CD14-positive monocyte (primary cell): Measurements from ENCODE around the gene IFI35. TPM values are rescaled to one million over a fixed set of nuclear protein-coding genes. Genes with fewer than 3 reads are reported as not detected.
A peak's percentile ranks its signal among the peaks of the same experiment; 100 is the strongest.

ENCODE experiments used
- DNase-seq, 3 donors: peaks; one replicate each; pipeline ENCODE4 v3.0.0-alpha.2; 2011 to 2022
- H2AFZ ChIP-seq: 2 replicates; pipeline ENCODE4 v1.6.0; 2012; ENCODE audit warnings: mild to moderate bottlenecking, low read depth, low read length, inconsistent platforms; ENCODE audit not compliant: insufficient read depth, poor library complexity, severe bottlenecking
- H3K27ac ChIP-seq, 2 donors: 1 replicate in 1 of 2; 2 replicates in 1 of 2; pipeline ENCODE4 v1.5.1; 2012 to 2013; ENCODE audit warnings: low read length in 2 of 2, control low read depth in 1 of 2, inconsistent platforms in 1 of 2, low read depth in 1 of 2, mild to moderate bottlenecking in 1 of 2
- H3K27me3 ChIP-seq, 2 donors: one replicate each; pipeline versions ENCODE4 v1.6.0 to v1.6.1; 2011 to 2013; ENCODE audit warnings: low read length in 2 of 2; ENCODE audit not compliant: control insufficient read depth in 2 of 2, insufficient read depth in 2 of 2
- H3K36me3 ChIP-seq, 2 donors: replicated peaks in 1 of 2; 1 replicate in 1 of 2; 2 replicates in 1 of 2; pipeline versions ENCODE4 v1.5.1 to v1.6.1; 2012 to 2013; ENCODE audit warnings: low read length in 2 of 2, control low read depth in 1 of 2, inconsistent platforms in 1 of 2, mild to moderate bottlenecking in 1 of 2; ENCODE audit not compliant: insufficient read depth in 2 of 2, control insufficient read depth in 1 of 2
- H3K4me1 ChIP-seq, 2 donors: 1 replicate in 1 of 2; 2 replicates in 1 of 2; pipeline versions ENCODE4 v1.5.1 to v1.6.1; 2012 to 2013; ENCODE audit warnings: low read length in 2 of 2, control low read depth in 1 of 2, inconsistent platforms in 1 of 2, mild to moderate bottlenecking in 1 of 2, moderate library complexity in 1 of 2; ENCODE audit not compliant: insufficient read depth in 2 of 2, control insufficient read depth in 1 of 2
- H3K4me2 ChIP-seq: replicated peaks from 2 replicates; pipeline ENCODE3; 2012; ENCODE audit warnings: low read length, moderate library complexity, mild to moderate bottlenecking; ENCODE audit not compliant: poor library complexity, severe bottlenecking; ENCODE audit errors: extremely low read depth
- H3K4me3 ChIP-seq, 3 experiments: fragments of 200-600 bp in 1 of 3; sonication (generic) in 1 of 3; replicated peaks in 1 of 3; 1 replicate in 2 of 3; 2 replicates in 1 of 3; pipeline ENCODE4 v1.5.1; 2011 to 2013; ENCODE audit warnings: low read length in 3 of 3, mild to moderate bottlenecking in 3 of 3, control low read depth in 2 of 3, low read depth in 2 of 3, inconsistent platforms in 1 of 3, moderate library complexity in 1 of 3
- H3K79me2 ChIP-seq: 2 replicates; pipeline ENCODE4 v1.6.0; 2012; ENCODE audit warnings: mild to moderate bottlenecking, control low read depth, inconsistent platforms, low read length, moderate library complexity; ENCODE audit not compliant: insufficient read depth
- H3K9ac ChIP-seq: 2 replicates; pipeline ENCODE4 v1.6.0; 2017; ENCODE audit warnings: low read length, mild to moderate bottlenecking; ENCODE audit not compliant: insufficient read depth, poor library complexity, severe bottlenecking
- H3K9me3 ChIP-seq, 2 donors: replicated peaks in 1 of 2; 1 replicate in 1 of 2; 2 replicates in 1 of 2; pipeline versions ENCODE4 v1.5.1 to v1.6.1; 2012 to 2013; ENCODE audit warnings: low read length in 2 of 2, control low read depth in 1 of 2; ENCODE audit not compliant: control insufficient read depth in 1 of 2, insufficient read depth in 1 of 2
- H4K20me1 ChIP-seq: 2 replicates; pipeline ENCODE4 v1.6.0; 2012; ENCODE audit warnings: mild to moderate bottlenecking, low read length, control low read depth, moderate library complexity; ENCODE audit not compliant: insufficient read depth
- H3K27ac Mint-ChIP-seq, 7 donors: one replicate each; pipeline ENCODE4 v1.8.0; 2020; ENCODE audit warnings: mild to moderate bottlenecking in 7 of 7, mixed read lengths in 7 of 7, moderate library complexity in 6 of 7, inconsistent platforms in 2 of 7
- H3K27me3 Mint-ChIP-seq, 3 donors: one replicate each; pipeline ENCODE4 v1.8.0; 2021 to 2022; ENCODE audit warnings: low read depth in 3 of 3, mild to moderate bottlenecking in 3 of 3, mixed read lengths in 3 of 3, moderate library complexity in 3 of 3, inconsistent platforms in 1 of 3
- H3K36me3 Mint-ChIP-seq, 2 donors: one replicate each; pipeline ENCODE4 v1.8.0; 2020; ENCODE audit warnings: mixed read lengths in 2 of 2, inconsistent platforms in 1 of 2, mild to moderate bottlenecking in 1 of 2
- H3K4me1 Mint-ChIP-seq: one replicate; pipeline ENCODE4 v1.8.0; 2020; ENCODE audit warnings: mild to moderate bottlenecking, mixed read lengths
- H3K4me3 Mint-ChIP-seq, 2 donors: one replicate each; pipeline ENCODE4 v1.8.0; 2020; ENCODE audit warnings: mild to moderate bottlenecking in 2 of 2, mixed read lengths in 2 of 2, moderate library complexity in 1 of 2
- H3K9me3 Mint-ChIP-seq, 7 donors: one replicate each; pipeline ENCODE4 v1.8.0; 2020 to 2022; ENCODE audit warnings: mixed read lengths in 7 of 7, mild to moderate bottlenecking in 6 of 7, moderate library complexity in 6 of 7, inconsistent platforms in 2 of 7
- CTCF ChIP-seq: fragments of 200-600 bp; IDR thresholded peaks from one replicate; pipeline ENCODE4 v1.8.0; 2022; ENCODE audit warnings: antibody characterized with exemption, mild to moderate bottlenecking
- WGBS: methylation state at CpG from one replicate; pipeline ENCODE4 v1.1.5; 2013; ENCODE audit warnings: missing lambda C conversion rate; ENCODE audit not compliant: insufficient coverage; 5-methylcytosine and 5-hydroxymethylcytosine counted together
- intact Hi-C, 2 donors: fragments of 100-400 bp; cut with micrococcal nuclease; formaldehyde crosslinking; loops; one replicate each; pipeline versions ENCODE4 v1.15.0 to v1.15.1; 2023
- polyA plus RNA-seq, 3 donors: library from polyadenylated mRNA; depleted of rRNA in 1 of 3; unstranded in 2 of 3; stranded (reverse) in 1 of 3; fragments of 300-500 nt in 2 of 3; fragments of >200 nt in 1 of 3; fragmentation: Illumina TruSeq in 2 of 3; gene quantifications; 1 replicate in 2 of 3; 2 replicates in 1 of 3; pipeline ENCODE4 v1.2.3, GENCODE V29; 2012 to 2021

IFI35 gene
- polyA plus RNA-seq, 3 donors, result 76.9 to 152 (median 106) TPM

DNA sequence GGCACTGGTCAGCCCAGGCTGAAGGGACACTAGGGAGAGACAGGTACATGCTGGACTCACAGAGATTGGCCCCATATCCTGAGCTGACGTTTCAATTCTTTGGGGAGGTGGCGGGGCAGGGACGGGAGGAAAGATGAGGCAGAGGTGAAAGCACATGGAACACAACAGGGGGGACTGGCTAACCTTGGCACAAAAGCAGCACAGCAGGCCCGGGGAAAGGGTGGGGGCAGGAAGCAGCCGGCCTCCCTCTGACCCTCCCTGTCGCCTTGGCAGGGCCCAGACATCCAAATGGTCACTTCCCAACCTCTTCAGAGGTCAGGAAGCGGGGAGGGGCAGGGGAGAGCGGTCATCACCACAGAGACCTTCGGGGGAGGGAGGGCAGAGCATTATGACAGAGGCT, 9.0 kb downstream of the IFI35 start:
- no peaks in the 10 kb centered on the region for H3K9me3 Mint-ChIP-seq
- Histone ChIP-seq H3K4me2 (no peak overlapping the region), H3K27ac (no peak overlapping the region), H3K79me2 (peaks cover 11% of the 10 kb centered on the region), H2AFZ (no peak overlapping the region), H3K4me3 (no peak overlapping the region), H3K27me3 (no peaks in the 10 kb centered on the region), H3K9ac (no peak overlapping the region), H4K20me1 (peaks cover 33% of the 10 kb centered on the region), H3K9me3 (no peaks in the 10 kb centered on the region), H3K4me1 (peaks cover 46 to 47% of the 10 kb centered on the region in 2 donors), H3K36me3 (peaks cover 39 to 55% of the 10 kb centered on the region in 2 donors)
- H3K4me1 Mint-ChIP-seq, result peaks cover 56% of the 10 kb centered on the region
- H3K36me3 Mint-ChIP-seq, result peaks cover 51 to 55% of the 10 kb centered on the region in 2 donors
- no peaks in the 10 kb centered on the region for H3K27me3 Mint-ChIP-seq
- peak overlapping the region in 5 of 7 donors; percentile 14 to 66 (median 25) for H3K27ac Mint-ChIP-seq
- WGBS, result 72% methylated on average over 6 of the region's 9 CpGs
- H3K4me3 Mint-ChIP-seq, result no peak overlapping the region
- TF ChIP-seq CTCF, result no peak
- intact Hi-C loops, result loop anchor here in 1 of 2 donors (10.0 kb wide), 1 partner anchor 109 kb away; the partner anchor contains the start of gene BRCA1
- DNase-seq, result no peak

GRCh38 chr17:43016216-43016615, 9.6 kb downstream of the IFI35 start:
- H3K4me1 ChIP-seq, result peaks cover 53% of the 10 kb centered on the region in 2 donors
- no peak overlapping the region for H3K4me2 ChIP-seq
- H3K79me2 ChIP-seq, result peaks cover 11% of the 10 kb centered on the region
- Mint-ChIP-seq H3K27me3 (no peaks in the 10 kb centered on the region), H3K4me3 (no peak overlapping the region), H3K27ac (peak overlapping the region in 1 of 7 donors; percentile 54), H3K4me1 (peaks cover 61% of the 10 kb centered on the region), H3K36me3 (peaks cover 48 to 50% of the 10 kb centered on the region in 2 donors), H3K9me3 (no peaks in the 10 kb centered on the region)
- H4K20me1 ChIP-seq, result peaks cover 26% of the 10 kb centered on the region
- H3K36me3 ChIP-seq, result peaks cover 39 to 50% of the 10 kb centered on the region in 2 donors
- WGBS, result 99% methylated on average over 7 of the region's 7 CpGs
- H3K9me3 ChIP-seq, result no peaks in the 10 kb centered on the region
- TF ChIP-seq CTCF, result no peak
- no peak for DNase-seq
- no peak overlapping the region for H3K4me3 ChIP-seq
- no peak overlapping the region for H3K27ac ChIP-seq
- H3K27me3 ChIP-seq, result no peaks in the 10 kb centered on the region
- intact Hi-C loops, result loop anchor here in 1 of 2 donors (10.0 kb wide), 1 partner anchor 109 kb away; the partner anchor contains the start of gene BRCA1
- no peak overlapping the region for H3K9ac ChIP-seq
- H2AFZ ChIP-seq, result no peak overlapping the region
